K562 (cell line): ENCODE measurements around the gene ZNF8. TPM values are rescaled to one million over a fixed set of nuclear protein-coding genes. Genes with fewer than 3 reads are reported as not detected.
A peak's percentile ranks its signal among the peaks of the same experiment; 100 is the strongest.

ENCODE experiments used
- CCNT2 ChIP-seq: IDR thresholded peaks from 2 replicates; pipeline ENCODE4 v1.6.1; 2011; ENCODE audit warnings: borderline replicate concordance, low read depth, mild to moderate bottlenecking, moderate library complexity, mixed read lengths, low read length; ENCODE audit not compliant: insufficient read length; ENCODE audit errors: extremely low read depth
- CHD2 ChIP-seq: IDR thresholded peaks from 2 replicates; pipeline ENCODE4 v1.6.1; 2011; ENCODE audit warnings: low read depth, low read length
- HMG20A ChIP-seq: fragments of 450-650 bp; formaldehyde crosslinking; conservative IDR thresholded peaks from 2 replicates; pipeline ENCODE4 v1.4.0; 2020; ENCODE audit warnings: mild to moderate bottlenecking, mixed read lengths
- LCOR ChIP-seq: sonication (generic); formaldehyde crosslinking; IDR thresholded peaks from 2 replicates; pipeline ENCODE4 v1.8.0; 2022; ENCODE audit warnings: mild to moderate bottlenecking, missing genetic modification reagents
- MBD1 ChIP-seq: fragments of 250-450 bp; sonication (Bioruptor Pico); IDR thresholded peaks from 2 replicates; pipeline ENCODE4 v1.8.0; 2022; ENCODE audit warnings: inconsistent platforms
- MCM7 ChIP-seq, 2 experiments: fragments of 450-650 bp; IDR thresholded peaks; 2 replicates each; pipeline ENCODE4 v1.6.1; 2016 to 2018
- POLR2G ChIP-seq: fragments of 200-400 bp; formaldehyde crosslinking; IDR thresholded peaks from 2 replicates; pipeline ENCODE4 v1.6.1; 2017; ENCODE audit warnings: low read depth, mild to moderate bottlenecking, antibody characterized with exemption, low read length, moderate library complexity
- SREBF1 ChIP-seq: fragments of 150-350 bp; IDR thresholded peaks from 2 replicates; pipeline ENCODE4 v1.6.1; 2014; ENCODE audit warnings: antibody characterized with exemption, low read depth, low read length, borderline replicate concordance
- SRF ChIP-seq, 2 experiments: fragments of 250-450, 450-650 bp in 1 of 2; sonication (Bioruptor Pico) in 1 of 2; sonication (generic) in 1 of 2; formaldehyde crosslinking; IDR thresholded peaks; 2 replicates each; pipeline versions ENCODE4 v1.5.0 to v1.5.1; 2020 to 2022; ENCODE audit warnings: mild to moderate bottlenecking in 1 of 2, missing genetic modification reagents in 1 of 2
- ZBTB11 ChIP-seq, 3 experiments: fragments of 200-800 bp in 1 of 3; fragments of 250-450 bp in 1 of 3; fragments of 450-650 bp in 1 of 3; sonication (Bioruptor Pico) in 1 of 3; sonication (Bioruptor generic) in 1 of 3; formaldehyde crosslinking in 1 of 3; IDR thresholded peaks; 2 replicates each; pipeline versions ENCODE4 v1.6.1 to v1.8.0; 2016 to 2022; ENCODE audit warnings: mild to moderate bottlenecking in 2 of 3, missing genetic modification characterization in 2 of 3, missing compliant biosample characterization in 1 of 3, moderate library complexity in 1 of 3
- ZNF280B ChIP-seq: fragments of 250-450 bp; sonication (Bioruptor Pico); IDR thresholded peaks from 2 replicates; pipeline ENCODE4 v1.5.1; 2021; ENCODE audit warnings: mild to moderate bottlenecking
- ZNF57 ChIP-seq: fragments of 450-650 bp; formaldehyde crosslinking; IDR thresholded peaks from 2 replicates; pipeline ENCODE4 v1.4.0; 2020; ENCODE audit warnings: mild to moderate bottlenecking, moderate library complexity
- ZNF695 ChIP-seq: fragments of 450-650 bp; formaldehyde crosslinking; IDR thresholded peaks from 2 replicates; pipeline ENCODE4 v1.4.0; 2020; ENCODE audit warnings: mild to moderate bottlenecking, moderate library complexity
- ZNF76 ChIP-seq: fragments of 250-450 bp; sonication (Bioruptor Pico); IDR thresholded peaks from 2 replicates; pipeline ENCODE4 v1.4.0; 2020; ENCODE audit warnings: mild to moderate bottlenecking, moderate library complexity, borderline replicate concordance
- polyA plus RNA-seq, 8 experiments: library from polyadenylated mRNA; depleted of rRNA in 4 of 8; stranded (reverse) in 5 of 8; unstranded in 3 of 8; fragments of >200 nt; fragmentation: Nextera tagmentation in 2 of 8; fragmentation: Illumina TruSeq in 1 of 8; extraction: Ambion mirVana in 2 of 8; extraction: Trizol in 1 of 8; gene quantifications; 2 replicates each; pipeline versions ENCODE4 v1.2.1 to v1.2.3, GENCODE V29; 2011 to 2014; ENCODE audit warnings: inconsistent platforms in 1 of 8, missing spikeins in 1 of 8
- total RNA-seq, 7 experiments: library from RNA; depleted of rRNA in 6 of 7; stranded (reverse); fragments of >200 nt in 6 of 7; fragmentation: Illumina TruSeq in 2 of 7; extraction: Trizol in 2 of 7; gene quantifications; 2 replicates each; pipeline versions ENCODE4 v1.2.1 to v1.2.3, GENCODE V29; 2011 to 2021; ENCODE audit warnings: low replicate concordance in 1 of 7
- TF ChIP-seq, protein P1 (sequence below): fragments of 450-650 bp; formaldehyde crosslinking; IDR thresholded peaks from 2 replicates; pipeline ENCODE4 v1.4.0; 2020; ENCODE audit warnings: mild to moderate bottlenecking, moderate library complexity

ZNF8 gene
- total and polyA plus RNA-seq, 9 of the 15 experiments (the other 6 are each of a cell fraction or from before 2014, with no cell fraction given): 0.71 to 7.7 (median 4.7) TPM

DNA sequence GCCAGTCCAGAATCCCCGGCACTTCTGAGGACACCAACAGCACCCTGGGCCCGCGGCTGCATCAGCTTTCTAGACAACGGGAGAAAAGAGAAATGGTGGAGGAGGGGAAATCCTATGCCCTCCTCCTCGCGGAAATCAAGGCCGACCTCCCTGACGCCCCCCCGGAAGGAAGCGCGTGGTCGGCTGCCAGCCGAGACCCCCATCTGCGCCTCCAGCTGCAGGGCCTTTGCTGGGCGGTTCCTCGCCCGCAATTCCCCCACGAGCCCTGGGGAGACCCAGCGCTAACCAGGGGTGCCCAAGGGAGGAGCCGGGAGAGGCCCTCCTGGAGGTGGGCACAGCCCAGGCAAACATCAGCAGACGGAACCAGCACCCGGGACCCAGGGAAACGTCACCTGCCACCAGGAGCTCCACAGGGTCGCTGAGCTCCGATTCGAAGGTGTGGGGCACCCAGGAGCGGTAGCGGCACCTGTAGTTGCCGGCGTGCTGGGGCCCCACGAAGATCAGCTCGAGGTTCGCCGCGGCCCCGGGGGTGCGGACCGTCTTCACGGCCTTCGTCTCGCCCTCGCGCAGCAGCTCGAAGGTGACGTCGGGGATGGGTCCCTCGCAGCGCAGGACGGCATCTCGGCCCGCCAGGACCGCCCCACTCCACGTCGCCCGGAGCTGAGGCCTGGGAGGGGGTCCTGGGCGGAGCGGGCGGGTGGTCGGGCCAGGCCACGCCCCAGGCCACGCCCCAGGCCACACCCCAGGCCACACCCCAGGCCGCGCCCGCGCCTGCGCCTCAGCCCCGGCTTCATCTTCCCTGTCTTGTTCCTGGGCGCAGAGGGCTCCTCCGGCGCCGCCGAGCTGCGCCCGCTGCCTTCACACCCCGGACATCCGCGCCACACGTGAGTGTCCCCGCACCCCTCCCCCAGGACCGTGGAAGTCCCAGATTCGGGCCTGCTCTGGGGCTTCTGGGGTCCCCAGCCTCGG lies 68.5 kb downstream of the ZNF8 start (continued):
- TF ChIP-seq, protein P1, sequence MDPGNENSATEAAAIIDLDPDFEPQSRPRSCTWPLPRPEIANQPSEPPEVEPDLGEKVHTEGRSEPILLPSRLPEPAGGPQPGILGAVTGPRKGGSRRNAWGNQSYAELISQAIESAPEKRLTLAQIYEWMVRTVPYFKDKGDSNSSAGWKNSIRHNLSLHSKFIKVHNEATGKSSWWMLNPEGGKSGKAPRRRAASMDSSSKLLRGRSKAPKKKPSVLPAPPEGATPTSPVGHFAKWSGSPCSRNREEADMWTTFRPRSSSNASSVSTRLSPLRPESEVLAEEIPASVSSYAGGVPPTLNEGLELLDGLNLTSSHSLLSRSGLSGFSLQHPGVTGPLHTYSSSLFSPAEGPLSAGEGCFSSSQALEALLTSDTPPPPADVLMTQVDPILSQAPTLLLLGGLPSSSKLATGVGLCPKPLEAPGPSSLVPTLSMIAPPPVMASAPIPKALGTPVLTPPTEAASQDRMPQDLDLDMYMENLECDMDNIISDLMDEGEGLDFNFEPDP (CRISPR knock-in tag): no peak
- no peak for TF ChIP-seq CHD2
- TF ChIP-seq POLR2G: peak; percentile 72
- no peak for TF ChIP-seq HMG20A (CRISPR knock-in tag)
- TF ChIP-seq MBD1: no peak
- TF ChIP-seq ZNF280B (CRISPR knock-in tag): no peak
- no peak for TF ChIP-seq ZNF57 (CRISPR knock-in tag)
- peak in 1 of 3 experiments; percentile 61; a peak in 1 of 6 replicates for TF ChIP-seq ZBTB11 (CRISPR knock-in tag; IDR thresholded peaks at IDR 0.05)
- no peak for TF ChIP-seq MCM7 (IDR thresholded peaks at IDR 0.05)
- TF ChIP-seq LCOR (CRISPR knock-in tag): no peak
- no peak for TF ChIP-seq SREBF1
- TF ChIP-seq SRF (CRISPR knock-in tag; IDR thresholded peaks at IDR 0.05): 0 out of 4 replicates have a peak, but pooled peaks of 1 of the 2 experiments have one; percentile 30
- TF ChIP-seq CCNT2: peak; percentile 63
- no peak for TF ChIP-seq ZNF695 (CRISPR knock-in tag)
- TF ChIP-seq ZNF76 (CRISPR knock-in tag): no peak
